ENCODE measurements around the gene TMEM8B. TPM values are rescaled to one million over a fixed set of nuclear protein-coding genes. Genes with fewer than 3 reads are reported as not detected.
A peak's percentile ranks its signal among the peaks of the same experiment; 100 is the strongest.

Gene TMEM8B
- total and polyA plus RNA-seq, 5 donors from 2014 or later = 0.21 to 3.3 (median 1.4) TPM

DNA sequence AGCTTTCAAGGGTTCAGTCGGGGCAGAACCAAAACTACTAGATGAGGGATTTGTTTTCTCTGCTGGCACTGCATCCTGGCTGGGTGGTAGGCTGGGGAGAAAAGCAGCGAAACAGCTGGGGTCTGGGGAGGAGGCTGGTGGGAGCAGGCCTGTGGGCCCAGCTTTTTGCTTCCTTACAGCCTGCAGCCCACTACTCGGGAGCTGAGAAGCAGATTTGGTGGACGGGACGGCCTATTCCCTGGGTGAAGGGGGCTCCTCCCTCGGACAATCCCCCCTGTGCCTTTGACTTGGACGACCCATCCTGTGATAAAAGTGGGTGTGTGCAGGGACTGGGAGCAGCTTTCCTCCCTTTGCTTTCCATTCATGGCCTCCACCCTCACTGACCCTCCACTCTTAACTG, 28.5 kb upstream of the TMEM8B start:
- H3K27me3 ChIP-seq (ENCODE audit: control insufficient read depth, insufficient read depth, low read length) = no peaks in the 10 kb centered on the region
- peaks cover 22% of the 10 kb centered on the region for H3K36me3 ChIP-seq (ENCODE audit: control insufficient read depth, insufficient read depth, low read length)
- peaks cover 0 to 5% (median under 1%) of the 10 kb centered on the region in 4 donors for H3K4me1 Mint-ChIP-seq
- no peak for ATAC-seq (ENCODE audit: low read depth in 2 of 2)
- no peaks in the 10 kb centered on the region for H3K27me3 Mint-ChIP-seq
- no peaks in the 10 kb centered on the region for H3K9me3 ChIP-seq (ENCODE audit: control insufficient read depth in 2 of 2, low read length in 2 of 2)
- peaks cover 36% of the 10 kb centered on the region for H3K36me3 Mint-ChIP-seq
- no peak overlapping the region for H3K27ac Mint-ChIP-seq
- no peaks in the 10 kb centered on the region for H3K9me3 Mint-ChIP-seq
- H3K4me3 ChIP-seq (ENCODE audit: low read depth, low read length) = no peak overlapping the region
- H3K4me3 Mint-ChIP-seq = no peak overlapping the region
- H3K4me1 ChIP-seq (ENCODE audit: control insufficient read depth, insufficient read depth, low read length, poor library complexity, severe bottlenecking) = no peaks in the 10 kb centered on the region
- H3K27ac ChIP-seq (ENCODE audit: insufficient read depth, low read length, poor library complexity, severe bottlenecking) = no peak overlapping the region
- DNase-seq = no peak

DNA sequence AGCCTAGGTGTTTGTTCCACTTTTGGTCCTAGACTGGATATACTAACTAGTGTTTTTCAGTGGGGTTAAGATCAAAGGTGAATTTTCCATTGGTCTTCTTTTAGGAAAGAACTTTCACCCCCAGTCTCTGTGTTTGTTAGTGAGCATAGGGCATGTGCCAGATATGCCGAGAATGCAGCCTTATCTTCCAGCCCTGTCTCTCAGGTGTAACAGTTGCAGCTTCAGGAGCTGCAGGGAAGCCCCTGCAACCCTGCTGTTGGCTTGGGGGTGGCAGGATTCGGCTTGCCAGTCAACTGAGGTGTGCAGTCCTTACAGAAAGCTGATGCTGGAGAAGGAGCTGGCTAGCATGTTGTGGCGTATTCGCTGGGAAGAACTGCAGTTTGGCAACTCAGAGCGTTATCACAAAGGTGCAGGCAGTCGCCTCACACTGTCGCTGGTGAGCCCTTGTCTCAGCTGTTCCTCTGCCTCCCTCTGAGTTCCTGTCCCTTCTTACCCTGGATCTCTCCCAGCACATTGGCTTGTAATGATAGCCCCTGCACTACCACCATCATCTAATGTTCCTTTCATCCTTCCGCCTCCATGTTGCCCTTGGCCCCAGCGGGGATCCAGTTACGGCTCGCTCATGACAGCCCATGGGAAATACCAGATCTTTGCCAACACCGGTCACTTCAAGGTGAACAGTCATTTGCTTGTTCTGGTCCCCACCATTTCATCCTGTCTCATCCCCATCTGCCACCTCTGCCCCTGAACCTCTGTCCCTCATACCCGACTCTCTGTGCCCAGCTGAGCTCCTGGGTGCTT, 27.5 kb upstream of the TMEM8B start:
- no peak overlapping the region for H3K4me3 Mint-ChIP-seq
- no peaks in the 10 kb centered on the region for H3K27me3 Mint-ChIP-seq
- Histone ChIP-seq H3K4me3 (ENCODE audit: low read depth, low read length) (no peak overlapping the region), H3K27me3 (ENCODE audit: control insufficient read depth, insufficient read depth, low read length) (no peaks in the 10 kb centered on the region), H3K36me3 (ENCODE audit: control insufficient read depth, insufficient read depth, low read length) (peaks cover 32% of the 10 kb centered on the region), H3K9me3 (ENCODE audit: control insufficient read depth in 2 of 2, low read length in 2 of 2) (no peaks in the 10 kb centered on the region), H3K4me1 (ENCODE audit: control insufficient read depth, insufficient read depth, low read length, poor library complexity, severe bottlenecking) (no peaks in the 10 kb centered on the region), H3K27ac (ENCODE audit: insufficient read depth, low read length, poor library complexity, severe bottlenecking) (no peak overlapping the region)
- ATAC-seq (ENCODE audit: low read depth in 2 of 2) (no peak), DNase-seq (no peak)
- H3K9me3 Mint-ChIP-seq = no peaks in the 10 kb centered on the region
- peak overlapping the region in 1 of 3 donors; percentile 69 for H3K27ac Mint-ChIP-seq
- peaks cover 0 to 3% (median under 1%) of the 10 kb centered on the region in 4 donors for H3K4me1 Mint-ChIP-seq
- peaks cover 46% of the 10 kb centered on the region for H3K36me3 Mint-ChIP-seq

DNA sequence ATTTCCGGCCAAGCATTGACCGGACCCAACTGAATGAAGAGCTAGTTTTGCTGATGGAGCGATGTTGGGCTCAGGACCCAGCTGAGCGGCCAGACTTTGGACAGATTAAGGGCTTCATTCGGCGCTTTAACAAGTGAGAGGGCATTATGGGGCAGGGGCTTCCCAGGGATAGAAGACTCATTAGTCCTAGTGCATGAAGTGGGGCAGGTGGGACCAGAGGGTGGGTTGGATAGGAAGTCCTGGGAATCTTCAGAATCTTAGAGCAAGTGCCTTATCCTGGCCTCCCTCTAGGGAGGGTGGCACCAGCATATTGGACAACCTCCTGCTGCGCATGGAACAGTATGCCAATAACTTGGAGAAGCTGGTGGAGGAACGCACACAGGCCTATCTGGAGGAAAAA, 22.9 kb upstream of the TMEM8B start:
- ATAC-seq (ENCODE audit: low read depth in 2 of 2) (no peak), DNase-seq (no peak)
- no peak overlapping the region for H3K27ac Mint-ChIP-seq
- H3K4me3 Mint-ChIP-seq = no peak overlapping the region
- H3K36me3 ChIP-seq (ENCODE audit: control insufficient read depth, insufficient read depth, low read length) = peaks cover 29% of the 10 kb centered on the region
- no peaks in the 10 kb centered on the region for H3K9me3 Mint-ChIP-seq
- no peak overlapping the region for H3K27ac ChIP-seq (ENCODE audit: insufficient read depth, low read length, poor library complexity, severe bottlenecking)
- no peak overlapping the region for H3K4me3 ChIP-seq (ENCODE audit: low read depth, low read length)
- H3K36me3 Mint-ChIP-seq = peaks cover 42% of the 10 kb centered on the region
- H3K4me1 ChIP-seq (ENCODE audit: control insufficient read depth, insufficient read depth, low read length, poor library complexity, severe bottlenecking) = peaks cover 3% of the 10 kb centered on the region
- H3K27me3 Mint-ChIP-seq = no peaks in the 10 kb centered on the region
- H3K4me1 Mint-ChIP-seq = peaks cover 0 to 5% (median 0%) of the 10 kb centered on the region in 4 donors
- no peaks in the 10 kb centered on the region for H3K9me3 ChIP-seq (ENCODE audit: control insufficient read depth in 2 of 2, low read length in 2 of 2)
- no peaks in the 10 kb centered on the region for H3K27me3 ChIP-seq (ENCODE audit: control insufficient read depth, insufficient read depth, low read length)

DNA sequence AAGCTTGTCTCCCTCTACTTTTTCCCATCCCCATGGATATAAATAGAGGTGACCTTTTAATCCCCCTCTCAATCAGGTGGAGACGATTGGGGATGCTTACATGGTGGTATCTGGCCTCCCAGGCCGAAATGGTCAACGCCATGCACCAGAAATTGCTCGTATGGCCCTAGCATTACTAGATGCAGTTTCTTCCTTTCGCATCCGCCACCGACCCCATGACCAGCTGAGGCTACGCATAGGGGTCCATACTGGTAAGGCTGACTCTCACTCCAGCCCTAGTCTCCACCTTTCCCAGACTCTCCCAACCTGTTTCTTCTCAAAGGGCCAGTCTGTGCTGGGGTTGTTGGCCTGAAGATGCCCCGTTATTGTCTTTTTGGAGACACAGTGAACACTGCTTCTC, 20.6 kb upstream of the TMEM8B start:
- H3K9me3 Mint-ChIP-seq = no peaks in the 10 kb centered on the region
- Histone ChIP-seq H3K4me1 (ENCODE audit: control insufficient read depth, insufficient read depth, low read length, poor library complexity, severe bottlenecking) (peaks cover 19% of the 10 kb centered on the region), H3K27me3 (ENCODE audit: control insufficient read depth, insufficient read depth, low read length) (no peaks in the 10 kb centered on the region), H3K4me3 (ENCODE audit: low read depth, low read length) (no peak overlapping the region), H3K9me3 (ENCODE audit: control insufficient read depth in 2 of 2, low read length in 2 of 2) (no peaks in the 10 kb centered on the region), H3K27ac (ENCODE audit: insufficient read depth, low read length, poor library complexity, severe bottlenecking) (no peak overlapping the region), H3K36me3 (ENCODE audit: control insufficient read depth, insufficient read depth, low read length) (peaks cover 22% of the 10 kb centered on the region)
- no peak overlapping the region for H3K4me3 Mint-ChIP-seq
- DNase-seq = no peak
- peak overlapping the region in 1 of 3 donors; percentile 6 for H3K27ac Mint-ChIP-seq
- peaks cover 9 to 26% (median 15%) of the 10 kb centered on the region in 4 donors for H3K4me1 Mint-ChIP-seq
- H3K27me3 Mint-ChIP-seq = peaks cover 5% of the 10 kb centered on the region
- peaks cover 27% of the 10 kb centered on the region for H3K36me3 Mint-ChIP-seq
- no peak for ATAC-seq (ENCODE audit: low read depth in 2 of 2)

DNA sequence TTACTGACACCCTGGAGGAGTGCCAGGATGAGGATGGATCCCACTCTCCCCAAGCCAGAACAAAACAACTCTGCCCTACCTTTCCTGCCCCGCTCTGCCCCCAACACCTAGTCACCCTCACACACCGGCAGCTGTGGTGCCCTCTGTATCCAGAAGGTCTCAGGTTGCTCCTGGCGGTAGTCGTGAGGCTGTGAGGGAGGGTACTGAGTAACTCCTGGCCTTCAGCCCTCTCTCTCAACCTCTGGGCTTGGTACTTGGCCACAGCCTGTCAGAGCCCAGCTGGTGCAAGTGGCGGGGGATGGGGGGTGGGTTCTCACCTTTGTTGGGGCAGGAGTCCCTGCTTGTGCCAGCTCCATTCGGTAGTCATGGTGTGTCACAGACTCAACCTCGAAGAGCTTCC, 18.9 kb upstream of the TMEM8B start:
- Mint-ChIP-seq H3K36me3 (peaks cover 25% of the 10 kb centered on the region), H3K4me1 (peaks cover 13 to 40% (median 24%) of the 10 kb centered on the region in 4 donors), H3K27me3 (peaks cover 5% of the 10 kb centered on the region), H3K27ac (peak overlapping the region in 1 of 3 donors; percentile 31), H3K4me3 (no peak overlapping the region), H3K9me3 (no peaks in the 10 kb centered on the region)
- ATAC-seq (ENCODE audit: low read depth in 2 of 2) (no peak), DNase-seq (no peak)
- Histone ChIP-seq H3K4me1 (ENCODE audit: control insufficient read depth, insufficient read depth, low read length, poor library complexity, severe bottlenecking) (peaks cover 32% of the 10 kb centered on the region), H3K36me3 (ENCODE audit: control insufficient read depth, insufficient read depth, low read length) (peaks cover 22% of the 10 kb centered on the region), H3K27me3 (ENCODE audit: control insufficient read depth, insufficient read depth, low read length) (no peaks in the 10 kb centered on the region), H3K4me3 (ENCODE audit: low read depth, low read length) (no peak overlapping the region), H3K9me3 (ENCODE audit: control insufficient read depth in 2 of 2, low read length in 2 of 2) (no peaks in the 10 kb centered on the region), H3K27ac (ENCODE audit: insufficient read depth, low read length, poor library complexity, severe bottlenecking) (no peak overlapping the region)

DNA sequence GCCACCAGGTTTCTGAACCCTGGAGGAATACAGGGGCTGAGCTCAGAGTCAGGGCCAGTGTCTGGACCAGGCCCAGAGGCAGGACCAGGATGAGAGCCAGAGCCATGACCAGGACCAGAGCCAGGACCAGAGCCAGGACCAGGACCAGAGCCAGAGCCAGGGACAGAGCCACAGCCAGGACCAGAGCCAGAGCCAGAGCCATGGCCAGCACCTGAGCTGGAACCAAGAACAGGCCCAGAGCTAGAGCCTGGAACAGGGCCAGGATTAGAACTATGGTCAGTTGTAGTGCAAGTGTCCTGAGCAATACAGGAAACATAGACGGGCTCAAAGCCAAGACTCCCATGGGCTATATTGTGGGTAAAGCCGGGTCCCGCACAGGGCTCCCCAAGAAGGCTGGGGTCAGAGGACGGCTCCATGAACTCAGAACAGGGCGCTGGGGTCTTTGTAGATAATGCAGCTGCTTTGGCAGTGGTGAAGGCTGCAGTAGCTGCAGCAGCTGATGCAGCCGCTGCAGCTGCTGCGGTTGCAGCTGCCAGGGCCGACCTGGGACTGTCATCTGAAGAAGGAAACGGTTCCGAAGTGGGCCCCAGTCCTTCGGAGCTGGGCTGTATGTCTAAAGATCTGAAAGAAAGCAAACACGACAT, 17.5 kb upstream of the TMEM8B start:
- Histone ChIP-seq H3K4me3 (ENCODE audit: low read depth, low read length) (peak overlapping the region; percentile 84), H3K27me3 (ENCODE audit: control insufficient read depth, insufficient read depth, low read length) (no peaks in the 10 kb centered on the region), H3K4me1 (ENCODE audit: control insufficient read depth, insufficient read depth, low read length, poor library complexity, severe bottlenecking) (peaks cover 32% of the 10 kb centered on the region), H3K9me3 (ENCODE audit: control insufficient read depth in 2 of 2, low read length in 2 of 2) (no peaks in the 10 kb centered on the region), H3K36me3 (ENCODE audit: control insufficient read depth, insufficient read depth, low read length) (peaks cover 12% of the 10 kb centered on the region), H3K27ac (ENCODE audit: insufficient read depth, low read length, poor library complexity, severe bottlenecking) (peak overlapping the region; percentile 83)
- DNase-seq = no peak
- no peak for ATAC-seq (ENCODE audit: low read depth in 2 of 2)
- H3K36me3 Mint-ChIP-seq = peaks cover 12% of the 10 kb centered on the region
- H3K27ac Mint-ChIP-seq = peak overlapping the region; percentile 89 to 97 (median 96)
- no peaks in the 10 kb centered on the region for H3K9me3 Mint-ChIP-seq
- peak overlapping the region; percentile 91 to 97 (median 94) for H3K4me3 Mint-ChIP-seq
- H3K4me1 Mint-ChIP-seq = peaks cover 17 to 46% (median 29%) of the 10 kb centered on the region in 4 donors
- H3K27me3 Mint-ChIP-seq = peaks cover 11% of the 10 kb centered on the region

DNA sequence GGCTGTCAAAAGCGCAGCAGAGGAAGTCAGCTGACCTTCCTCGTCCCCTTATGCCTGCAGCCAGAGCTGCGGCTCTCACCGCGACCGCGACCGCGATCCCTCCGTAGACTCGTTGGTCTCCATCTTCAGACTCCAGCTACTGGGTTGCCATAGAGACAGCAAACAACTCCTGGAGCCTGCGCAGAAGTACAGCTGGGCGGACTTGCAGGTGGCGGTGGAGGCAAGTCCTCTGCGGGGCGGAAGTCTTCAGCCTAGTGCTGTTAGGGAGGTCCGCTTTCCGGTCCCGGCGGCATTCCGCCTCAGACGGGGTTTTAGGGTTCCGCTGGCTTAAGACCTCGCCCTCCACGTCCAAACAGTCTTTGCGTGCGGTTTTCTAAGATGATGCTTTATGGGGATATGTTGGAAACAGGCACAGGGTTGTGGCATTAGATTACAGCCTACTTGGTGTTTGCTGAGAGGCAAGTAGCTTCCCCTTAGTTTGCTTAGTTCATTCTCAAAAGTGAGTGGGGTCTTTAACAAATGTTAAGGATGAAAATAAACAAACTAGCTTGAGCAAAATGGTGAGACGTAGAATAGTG, 16.9 kb upstream of the TMEM8B start, which contains the start of gene SPAG8:
TSS of gene SPAG8 (minus strand) at position 238 of the 578 bp plus-strand sequence. CDS start at position 123, 115 bp downstream.
- DNase-seq = peak; percentile 95 to 98 (median 96)
- Histone ChIP-seq H3K36me3 (ENCODE audit: control insufficient read depth, insufficient read depth, low read length) (peaks cover 9% of the 10 kb centered on the region), H3K4me3 (ENCODE audit: low read depth, low read length) (peak within 1 kb of the TSS; percentile 84), H3K27ac (ENCODE audit: insufficient read depth, low read length, poor library complexity, severe bottlenecking) (peak within 1 kb of the TSS; percentile 83), H3K27me3 (ENCODE audit: control insufficient read depth, insufficient read depth, low read length) (no peaks in the 10 kb centered on the region), H3K9me3 (ENCODE audit: control insufficient read depth in 2 of 2, low read length in 2 of 2) (no peaks in the 10 kb centered on the region), H3K4me1 (ENCODE audit: control insufficient read depth, insufficient read depth, low read length, poor library complexity, severe bottlenecking) (peaks cover 32% of the 10 kb centered on the region)
- H3K27me3 Mint-ChIP-seq = peaks cover 11% of the 10 kb centered on the region
- no peaks in the 10 kb centered on the region for H3K9me3 Mint-ChIP-seq
- H3K36me3 Mint-ChIP-seq = peaks cover 8% of the 10 kb centered on the region
- H3K4me3 Mint-ChIP-seq = peak within 1 kb of the TSS; percentile 91 to 97 (median 94)
- peak; percentile 72 to 74 for ATAC-seq (ENCODE audit: low read depth in 2 of 2)
- H3K4me1 Mint-ChIP-seq = peaks cover 17 to 46% (median 29%) of the 10 kb centered on the region in 4 donors
- peak within 1 kb of the TSS; percentile 89 to 97 (median 96) for H3K27ac Mint-ChIP-seq

Measured in CD4-positive, CD25-positive, alpha-beta regulatory T cell (primary cell).